HG03066 (cell line): ENCODE results near the gene PELI3.
"Not testable (repeated sequence)": the region's sequence is repeated elsewhere in the genome, so short reads cannot be mapped to it uniquely, and the experiment has no call there.

Source experiments
- ATAC-seq: cut with Tn5 transposase; IDR thresholded peaks from one replicate; pipeline ENCODE4 v1.9.1; 2021; ENCODE audit warnings: low read depth; ENCODE audit not compliant: unreplicated experiment

The PELI3 gene

GRCh38 chr11:66440940-66441282, 25.8 kb upstream of the PELI3 start:
- not testable (repeated sequence) for ATAC-seq

DNA sequence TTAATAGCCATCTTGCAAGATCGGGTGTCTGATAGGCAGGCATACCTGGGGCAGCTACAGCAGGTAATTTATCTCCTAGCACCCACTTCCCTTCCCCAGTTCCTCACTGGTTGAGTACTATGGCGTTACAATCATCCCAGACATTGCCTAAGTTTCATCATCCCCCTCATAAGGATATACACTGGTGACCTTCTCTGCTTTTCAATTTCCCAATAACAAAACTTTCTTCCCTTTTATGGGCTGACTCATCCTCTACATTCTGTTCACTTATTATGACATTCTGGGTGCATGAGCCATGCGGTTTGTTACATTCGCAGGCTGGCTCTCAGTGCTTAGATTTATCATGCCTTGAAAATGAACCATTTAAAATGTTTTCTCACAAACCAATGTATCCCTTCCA, 23.1 kb upstream of the PELI3 start:
- ATAC-seq, result no peak

- ATAC-seq, result no peak
Measured at GRCh38 chr11:66447012-66447411, 19.7 kb upstream of the PELI3 start.

- ATAC-seq, result no peak
Measured at GRCh38 chr11:66448523-66448922, 18.2 kb upstream of the PELI3 start.

- no peak for ATAC-seq
Measured at GRCh38 chr11:66450560-66450959, 16.1 kb upstream of the PELI3 start.

DNA sequence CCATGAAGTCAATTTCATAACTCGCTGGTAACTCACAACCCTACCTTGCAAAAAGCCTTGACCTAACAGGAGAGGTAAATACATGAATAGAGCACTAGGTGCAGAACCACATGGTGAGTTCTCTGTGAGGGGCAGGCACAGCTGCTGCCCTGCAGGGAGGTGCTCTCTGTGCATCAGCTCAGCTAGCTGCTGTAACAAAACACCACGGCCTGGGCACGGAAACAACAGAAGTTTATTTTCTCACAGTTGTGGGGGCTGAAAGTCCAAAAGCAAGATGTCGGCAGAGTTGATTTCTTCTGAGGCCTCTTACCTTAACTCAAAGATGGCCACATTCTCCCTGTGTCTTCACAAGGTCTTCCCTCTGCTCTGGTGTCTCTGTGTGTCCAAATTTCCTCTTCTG, 15.0 kb upstream of the PELI3 start:
- ATAC-seq, result no peak

- ATAC-seq, result no peak
Measured at GRCh38 chr11:66454247-66454646, 12.5 kb upstream of the PELI3 start.

DNA sequence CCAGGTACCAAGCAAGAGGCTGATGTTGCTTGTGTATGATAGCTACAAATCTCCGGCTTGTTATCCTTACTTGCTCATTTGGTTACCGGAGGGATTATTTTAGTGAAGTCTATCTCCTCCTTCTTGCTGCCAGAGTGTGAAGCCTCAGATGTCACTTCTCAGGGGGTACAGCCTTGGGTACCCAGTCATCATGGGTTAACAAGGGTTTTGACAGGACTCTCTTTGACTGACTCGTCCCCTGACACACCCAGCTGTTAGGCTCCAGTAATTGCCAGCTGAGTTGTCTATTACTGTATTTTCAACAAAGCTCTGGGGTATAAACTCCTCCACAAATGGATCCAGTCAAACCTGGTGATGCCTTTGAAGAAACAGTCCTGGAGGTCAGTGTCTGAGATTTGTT, 11.9 kb upstream of the PELI3 start:
- no peak for ATAC-seq

GRCh38 chr11:66457826-66458225, 8.9 kb upstream of the PELI3 start:
- no peak for ATAC-seq

DNA sequence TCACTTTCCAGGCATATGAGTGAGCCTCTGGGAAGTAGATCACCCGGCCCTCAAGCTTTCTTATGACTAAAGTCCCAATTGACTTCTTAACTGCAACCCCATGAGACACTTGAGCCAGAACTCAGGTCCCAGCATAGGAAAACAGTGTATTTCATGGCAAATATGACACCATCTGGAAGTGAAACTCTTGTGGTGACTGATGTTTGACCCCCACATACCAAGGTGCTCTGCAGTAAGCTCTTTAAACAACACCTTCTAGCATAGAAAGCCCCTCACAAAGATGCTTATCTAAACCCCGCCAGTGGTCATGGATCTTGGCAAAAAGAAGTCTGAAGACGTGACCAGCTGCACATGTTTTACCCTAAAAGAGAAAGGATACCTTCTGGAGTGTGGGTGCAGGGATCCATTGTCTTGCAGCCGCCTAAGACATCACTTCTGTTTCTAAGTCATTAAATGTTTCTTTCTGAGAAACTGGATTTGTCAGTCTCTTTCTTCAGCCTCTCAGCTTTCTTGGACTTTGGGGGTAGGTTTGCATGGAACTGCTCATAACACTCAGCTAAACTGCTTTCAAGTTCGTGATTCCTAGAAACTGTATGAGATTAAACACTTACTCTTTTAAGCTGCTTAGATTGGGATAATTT, 7.4 kb upstream of the PELI3 start:
- no peak for ATAC-seq

- ATAC-seq, result no peak
Measured at GRCh38 chr11:66462010-66462409, 4.7 kb upstream of the PELI3 start.

DNA sequence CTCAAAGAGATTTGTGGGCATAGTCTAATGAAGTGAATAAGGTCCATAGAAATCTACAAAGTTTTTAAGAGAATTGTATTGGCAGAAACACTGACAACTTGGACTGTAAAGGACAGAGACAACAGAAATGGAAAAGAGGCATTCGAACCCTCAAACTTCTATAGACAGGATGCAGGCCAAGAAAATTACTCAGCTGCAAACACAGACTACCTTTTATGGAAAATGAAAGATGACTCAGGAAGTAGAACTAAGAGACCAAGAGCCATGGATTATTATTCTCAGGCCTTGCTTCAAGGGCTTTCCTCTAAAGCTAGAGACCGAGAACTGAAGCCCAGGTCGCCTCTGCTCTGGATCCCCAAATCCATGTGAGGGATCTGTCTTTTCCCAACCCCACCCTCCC, 3.8 kb upstream of the PELI3 start:
- no peak for ATAC-seq

GRCh38 chr11:66464116-66464515, 2.6 kb upstream of the PELI3 start:
- not testable (repeated sequence) for ATAC-seq

DNA sequence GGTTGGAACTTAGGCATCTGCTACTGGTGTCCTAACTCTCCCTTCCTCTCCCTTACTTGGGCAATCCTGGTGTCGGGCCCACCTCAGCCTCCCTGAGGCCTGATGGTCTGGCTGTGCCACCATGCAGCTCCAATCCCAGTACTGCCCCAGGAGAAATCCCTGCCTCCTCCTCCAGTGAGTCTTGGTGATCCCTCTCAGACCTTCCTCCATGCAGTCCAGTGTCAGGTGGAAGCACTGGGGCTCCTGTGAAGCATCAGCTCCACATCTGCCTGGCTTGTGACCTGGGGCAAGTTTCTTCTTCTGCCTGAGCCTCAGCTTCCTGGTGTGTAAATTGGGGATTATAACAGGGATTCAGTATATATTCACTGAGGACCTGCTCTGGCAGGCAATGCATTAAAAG, 1.8 kb upstream of the PELI3 start:
- ATAC-seq, result no peak

GRCh38 chr11:66465373-66466224, 1.1 kb upstream of the PELI3 start:
- ATAC-seq, result no peak

- ATAC-seq, result peak; percentile 43
Measured at GRCh38 chr11:66467034-66467659, 442 bp downstream of the PELI3 start.

- ATAC-seq, result no peak
Measured at GRCh38 chr11:66467756-66468155, 1.1 kb downstream of the PELI3 start.

DNA sequence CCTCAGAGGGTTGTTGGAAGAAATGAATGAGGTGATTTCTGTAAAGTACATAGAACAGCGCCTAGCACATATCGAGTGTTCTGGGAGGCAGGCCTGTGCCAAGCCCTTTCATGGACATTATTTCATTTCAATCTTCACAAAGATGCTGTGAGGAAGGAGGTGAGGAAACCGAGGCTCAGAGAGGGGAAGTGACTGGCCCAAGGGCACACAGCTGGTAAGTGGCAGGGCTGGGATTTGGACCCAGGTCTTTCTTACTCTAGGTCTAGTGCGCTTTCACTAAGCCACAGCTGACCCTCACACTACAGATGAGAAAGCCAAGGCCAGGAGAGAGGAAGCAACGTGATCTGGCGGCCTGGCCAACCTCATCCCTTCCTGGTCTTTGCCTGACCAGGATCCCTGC, 2.0 kb downstream of the PELI3 start:
- no peak for ATAC-seq

- no peak for ATAC-seq
Measured at GRCh38 chr11:66469441-66469840, 2.7 kb downstream of the PELI3 start.

- ATAC-seq, result no peak
Measured at GRCh38 chr11:66470015-66470414, 3.3 kb downstream of the PELI3 start.

GRCh38 chr11:66471142-66471541, 4.4 kb downstream of the PELI3 start:
- ATAC-seq, result no peak

- no peak for ATAC-seq
Measured at GRCh38 chr11:66472054-66472453, 5.3 kb downstream of the PELI3 start.
